Gastroesophageal sphincter (tissue), 3 donors: ENCODE data around the gene GIMAP1.
"Not testable (repeated sequence)": the region's sequence is repeated elsewhere in the genome, so short reads cannot be mapped to it uniquely, and the experiment has no call there.

Source experiments
- CTCF ChIP-seq, 4 experiments: fragments of 200-600 bp in 2 of 4; fragments of 450-650 bp in 2 of 4; sonication (generic) in 1 of 4; IDR thresholded peaks; one replicate each; pipeline ENCODE4 v1.5.1; 2017 to 2019; ENCODE audit warnings: antibody characterized with exemption in 4 of 4, mild to moderate bottlenecking in 2 of 4, moderate library complexity in 2 of 4
- EP300 ChIP-seq: sonication (generic); formaldehyde crosslinking; IDR thresholded peaks from one replicate; pipeline ENCODE4 v1.6.1; 2017; ENCODE audit warnings: antibody characterized with exemption, mild to moderate bottlenecking
- POLR2A ChIP-seq, 2 donors: fragments of 450-650 bp; IDR thresholded peaks; one replicate each; pipeline ENCODE4 v1.6.1; 2017; ENCODE audit warnings: antibody characterized with exemption in 2 of 2, mild to moderate bottlenecking in 2 of 2, moderate library complexity in 1 of 2
- POLR2AphosphoS5 ChIP-seq: sonication (generic); formaldehyde crosslinking; IDR thresholded peaks from one replicate; pipeline ENCODE4 v1.6.1; 2017; ENCODE audit warnings: antibody characterized with exemption

GRCh38 chr7:150680364-150680763, 36.0 kb upstream of the GIMAP1 start:
- TF ChIP-seq CTCF (IDR thresholded peaks at IDR 0.05); POLR2A (IDR thresholded peaks at IDR 0.05); EP300; POLR2AphosphoS5: not testable (repeated sequence)
